Central memory CD8-positive, alpha-beta T cell (primary cell): ENCODE measurements around the gene DYRK1B.
A peak's percentile ranks its signal among the peaks of the same experiment; 100 is the strongest.
"Not testable (repeated sequence)": the region's sequence is repeated elsewhere in the genome, so short reads cannot be mapped to it uniquely, and the experiment has no call there.

Source experiments
- ATAC-seq: fragments of 150-1000 bp; cut with Tn5 transposase; replicated peaks from 2 replicates; pipeline ENCODE4 v1.10.0; 2022; ENCODE audit warnings: mild to moderate bottlenecking, moderate FRiP score, moderate number of reproducible peaks; ENCODE audit not compliant: poor library complexity, severe bottlenecking; ENCODE audit errors: extremely low read depth
- DNase-seq, 2 donors: peaks; one replicate each; pipeline ENCODE4 v3.0.0; 2021; ENCODE audit warnings: low spot score in 2 of 2
- H3K27ac Mint-ChIP-seq: one replicate; pipeline ENCODE4 v1.8.0; 2022; ENCODE audit warnings: low read depth, mild to moderate bottlenecking, moderate library complexity, mixed read lengths
- H3K27me3 Mint-ChIP-seq: one replicate; pipeline ENCODE4 v1.8.0; 2022; ENCODE audit warnings: mixed read lengths
- H3K36me3 Mint-ChIP-seq: one replicate; pipeline ENCODE4 v1.8.0; 2022; ENCODE audit warnings: mild to moderate bottlenecking, moderate library complexity, mixed read lengths; ENCODE audit not compliant: insufficient read depth
- H3K4me1 Mint-ChIP-seq: one replicate; pipeline ENCODE4 v1.8.0; 2022; ENCODE audit warnings: mixed read lengths
- H3K4me3 Mint-ChIP-seq: one replicate; pipeline ENCODE4 v1.8.0; 2022; ENCODE audit warnings: mild to moderate bottlenecking, moderate library complexity, mixed read lengths
- H3K9me3 Mint-ChIP-seq: one replicate; pipeline ENCODE4 v1.8.0; 2022; ENCODE audit warnings: mixed read lengths

Gene DYRK1B

DNA sequence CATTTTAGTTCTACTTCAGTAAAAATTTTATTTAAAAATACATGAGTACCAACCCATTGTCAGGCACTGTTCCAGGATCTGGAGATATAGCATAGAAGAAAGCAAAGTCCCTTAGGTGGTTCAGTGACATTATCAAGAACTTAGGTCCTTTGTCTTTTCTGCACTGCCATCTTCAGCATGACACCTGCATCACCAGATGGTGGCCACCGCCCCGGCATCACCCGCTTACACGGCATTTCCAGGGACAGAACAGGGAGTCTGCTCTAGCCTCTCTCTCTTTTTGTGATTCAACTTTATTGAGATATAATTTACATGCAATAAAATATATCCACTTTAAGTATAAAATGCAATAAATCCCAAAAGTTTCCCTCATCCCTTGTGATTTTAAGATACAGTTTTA lies 23.5 kb downstream of the DYRK1B start:
- H3K4me3 Mint-ChIP-seq = no peak overlapping the region
- H3K27ac Mint-ChIP-seq = no peak overlapping the region
- no peaks in the 10 kb centered on the region for H3K9me3 Mint-ChIP-seq
- no peaks in the 10 kb centered on the region for H3K4me1 Mint-ChIP-seq
- H3K36me3 Mint-ChIP-seq = no peaks in the 10 kb centered on the region
- peaks cover 9% of the 10 kb centered on the region for H3K27me3 Mint-ChIP-seq
- ATAC-seq = no peak
- DNase-seq = no peak

DNA sequence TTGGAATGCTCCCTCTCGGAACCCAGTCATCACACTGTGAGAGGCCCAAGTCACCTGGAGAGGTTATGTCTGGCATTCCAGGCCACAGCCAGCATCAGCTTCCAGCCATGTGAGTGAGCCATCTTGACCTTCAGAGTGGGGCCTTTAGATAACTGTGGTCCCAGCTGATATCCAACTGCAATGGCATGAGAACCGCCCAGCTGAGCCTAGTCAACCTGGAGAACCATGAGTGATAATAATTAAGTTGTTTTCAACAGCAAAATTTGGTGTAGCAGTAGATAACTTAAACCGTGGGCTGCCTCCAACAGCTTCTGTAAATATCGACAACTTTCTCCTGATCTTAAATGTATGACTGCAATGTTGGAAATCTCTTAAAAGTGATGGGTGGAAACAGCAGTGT lies 24.6 kb downstream of the DYRK1B start:
- no peak for ATAC-seq
- Mint-ChIP-seq H3K4me1 (no peaks in the 10 kb centered on the region), H3K9me3 (no peaks in the 10 kb centered on the region), H3K27me3 (peaks cover 14% of the 10 kb centered on the region), H3K4me3 (no peak overlapping the region), H3K27ac (no peak overlapping the region), H3K36me3 (no peaks in the 10 kb centered on the region)
- no peak for DNase-seq

DNA sequence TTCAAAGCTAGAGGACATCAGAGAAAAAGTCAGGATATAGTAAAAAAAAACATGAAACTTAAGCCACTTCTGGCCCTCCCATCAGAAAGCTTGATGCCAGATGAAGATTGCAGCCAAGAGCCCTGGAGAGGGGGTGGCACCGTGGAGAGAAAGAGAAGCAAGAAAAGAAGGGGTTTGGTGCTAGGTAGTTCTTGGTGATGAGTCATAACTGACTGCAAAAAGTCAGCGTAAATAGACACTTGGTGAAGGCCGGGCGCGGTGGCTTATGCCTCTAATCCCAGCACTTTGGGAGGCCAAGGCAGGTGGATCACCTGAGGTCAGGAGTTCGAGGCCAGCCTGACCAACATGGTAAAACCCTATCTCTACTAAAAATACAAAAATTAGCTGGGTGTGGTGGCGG lies 25.3 kb downstream of the DYRK1B start:
- not testable (repeated sequence) for H3K4me1 Mint-ChIP-seq, ATAC-seq, H3K27ac Mint-ChIP-seq, H3K4me3 Mint-ChIP-seq, DNase-seq, H3K9me3 Mint-ChIP-seq, H3K36me3 Mint-ChIP-seq
- H3K27me3 Mint-ChIP-seq = peaks cover 14% of the 10 kb centered on the region

DNA sequence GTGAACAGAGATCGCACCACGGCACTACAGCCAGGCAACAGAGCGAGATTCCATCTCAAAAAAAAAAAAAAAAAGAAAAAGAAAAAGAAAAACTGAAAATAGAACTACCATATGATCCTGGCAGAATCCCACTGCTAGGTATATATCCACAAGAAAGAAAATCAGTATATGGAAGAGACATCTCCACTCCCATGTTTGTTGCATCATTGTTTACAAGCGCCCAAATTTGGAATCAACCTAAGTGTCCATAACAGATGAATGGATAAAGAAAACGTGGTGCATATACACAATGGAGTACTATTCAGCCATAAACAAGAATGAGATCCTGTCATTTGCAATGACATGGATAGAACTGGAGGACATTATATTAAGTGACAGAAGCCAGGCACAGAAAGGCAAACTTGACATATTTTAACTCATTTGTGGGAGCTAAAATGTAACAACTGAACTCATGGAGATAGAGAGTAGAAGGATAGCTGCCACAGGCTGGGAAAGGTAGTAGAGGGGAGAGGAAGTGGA lies 26.1 kb downstream of the DYRK1B start:
- H3K27ac Mint-ChIP-seq = no peak overlapping the region

DNA sequence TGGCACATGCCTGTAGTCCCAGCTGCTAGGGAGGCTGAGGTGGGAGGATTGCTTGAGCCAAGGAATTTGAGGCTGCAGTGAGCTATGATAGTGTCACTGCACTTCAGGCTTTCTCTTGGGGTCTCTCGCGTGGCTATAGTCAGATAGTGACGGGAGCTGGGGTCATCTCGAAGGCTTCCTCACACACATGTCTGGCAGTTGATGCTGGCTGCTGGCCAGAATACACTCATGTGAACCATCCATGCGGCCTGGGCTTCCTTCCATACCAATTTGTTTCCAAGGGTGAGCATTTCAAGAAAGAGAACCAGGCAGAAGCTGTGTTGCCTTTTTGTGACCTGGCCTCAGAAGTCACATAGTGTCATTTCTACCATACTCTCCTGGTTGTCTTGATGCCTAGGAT lies 28.9 kb downstream of the DYRK1B start:
- Mint-ChIP-seq H3K27me3 (peaks cover 24% of the 10 kb centered on the region), H3K36me3 (no peaks in the 10 kb centered on the region), H3K4me1 (no peaks in the 10 kb centered on the region), H3K27ac (no peak overlapping the region), H3K9me3 (no peaks in the 10 kb centered on the region), H3K4me3 (no peak overlapping the region)
- ATAC-seq (no peak), DNase-seq (no peak)

More for the DNA sequence above, 26.1 kb downstream of the DYRK1B start:
- ATAC-seq = no peak
- DNase-seq = no peak
- Mint-ChIP-seq H3K36me3 (no peaks in the 10 kb centered on the region), H3K4me3 (no peak overlapping the region), H3K4me1 (no peaks in the 10 kb centered on the region), H3K27me3 (peaks cover 20% of the 10 kb centered on the region), H3K9me3 (no peaks in the 10 kb centered on the region)

DNA sequence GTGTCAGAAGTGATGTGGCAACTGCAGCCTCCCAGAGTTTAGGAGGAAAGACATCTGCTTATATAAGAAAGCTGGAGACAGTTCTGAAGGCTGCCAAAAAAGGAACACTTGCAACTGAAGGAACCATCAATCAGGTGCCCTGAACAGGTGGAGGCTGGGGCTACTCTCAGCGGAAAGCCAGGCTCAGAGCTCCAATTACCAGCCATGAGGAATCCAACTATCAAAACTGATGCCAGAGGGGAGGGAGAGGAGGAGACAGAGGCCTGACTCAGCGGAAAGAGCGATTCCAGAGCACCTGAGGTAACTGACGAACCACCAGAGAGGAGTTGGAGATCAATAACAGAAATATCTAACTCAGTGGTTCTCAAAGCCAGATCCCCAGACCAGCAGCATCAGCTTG lies 31.0 kb downstream of the DYRK1B start:
- H3K27ac Mint-ChIP-seq = no peak overlapping the region
- H3K4me3 Mint-ChIP-seq = no peak overlapping the region
- H3K36me3 Mint-ChIP-seq = peaks cover 1% of the 10 kb centered on the region
- peaks cover 24% of the 10 kb centered on the region for H3K27me3 Mint-ChIP-seq
- no peaks in the 10 kb centered on the region for H3K9me3 Mint-ChIP-seq
- no peaks in the 10 kb centered on the region for H3K4me1 Mint-ChIP-seq
- ATAC-seq (no peak), DNase-seq (no peak)

DNA sequence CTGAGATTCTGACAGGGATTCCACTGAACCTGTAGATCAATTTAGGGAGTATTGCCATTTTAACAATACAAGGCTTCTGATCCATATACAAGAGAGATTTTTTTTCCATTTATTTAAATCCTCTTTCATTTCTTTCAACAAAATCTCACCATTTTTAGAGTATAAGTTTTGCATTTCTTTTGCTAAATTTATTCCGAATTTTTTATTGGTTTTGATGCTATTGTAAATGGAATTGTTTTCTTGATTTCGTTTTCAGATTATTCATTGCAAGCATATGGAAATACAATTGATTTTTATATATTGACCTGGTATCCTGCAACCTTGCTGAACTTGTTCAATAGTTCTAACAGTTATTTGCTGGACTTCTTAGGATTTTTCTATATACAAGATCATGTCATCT lies 36.9 kb downstream of the DYRK1B start:
- no peaks in the 10 kb centered on the region for H3K9me3 Mint-ChIP-seq
- no peak overlapping the region for H3K4me3 Mint-ChIP-seq
- ATAC-seq = no peak

DNA sequence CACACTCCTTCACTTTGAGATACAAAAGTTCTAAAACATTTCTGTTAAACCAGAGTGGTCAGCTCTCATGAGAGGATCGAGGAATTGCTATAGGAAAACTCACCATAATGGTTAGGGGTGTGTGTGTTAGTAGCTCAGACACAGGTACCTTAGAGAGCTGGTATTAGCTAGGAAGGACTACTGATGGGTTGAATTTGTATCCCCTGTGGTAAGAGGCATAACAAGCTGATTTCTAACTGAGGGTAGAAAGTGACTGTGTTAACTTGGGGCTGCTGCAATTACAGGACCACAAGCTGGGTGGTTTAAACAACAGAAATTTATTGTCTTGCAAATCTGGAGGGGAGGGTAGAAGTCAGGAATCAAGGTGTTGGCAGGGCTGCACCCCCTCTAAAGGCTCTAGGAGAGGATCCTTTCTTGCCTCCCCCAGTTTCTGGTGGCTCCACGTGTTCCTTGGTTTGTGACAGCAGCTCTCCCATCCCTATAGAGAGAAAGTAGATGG lies 37.9 kb downstream of the DYRK1B start:
- Mint-ChIP-seq H3K27me3 (no peaks in the 10 kb centered on the region), H3K27ac (no peak overlapping the region), H3K9me3 (no peaks in the 10 kb centered on the region), H3K4me3 (no peak overlapping the region), H3K36me3 (peaks cover 2% of the 10 kb centered on the region), H3K4me1 (peaks cover 6% of the 10 kb centered on the region)
- DNase-seq (no peak), ATAC-seq (no peak)

More for the DNA sequence above, 36.9 kb downstream of the DYRK1B start:
- Mint-ChIP-seq H3K27me3 (no peaks in the 10 kb centered on the region), H3K27ac (no peak overlapping the region), H3K4me1 (peaks cover 6% of the 10 kb centered on the region), H3K36me3 (peaks cover 2% of the 10 kb centered on the region)
- DNase-seq = no peak

DNA sequence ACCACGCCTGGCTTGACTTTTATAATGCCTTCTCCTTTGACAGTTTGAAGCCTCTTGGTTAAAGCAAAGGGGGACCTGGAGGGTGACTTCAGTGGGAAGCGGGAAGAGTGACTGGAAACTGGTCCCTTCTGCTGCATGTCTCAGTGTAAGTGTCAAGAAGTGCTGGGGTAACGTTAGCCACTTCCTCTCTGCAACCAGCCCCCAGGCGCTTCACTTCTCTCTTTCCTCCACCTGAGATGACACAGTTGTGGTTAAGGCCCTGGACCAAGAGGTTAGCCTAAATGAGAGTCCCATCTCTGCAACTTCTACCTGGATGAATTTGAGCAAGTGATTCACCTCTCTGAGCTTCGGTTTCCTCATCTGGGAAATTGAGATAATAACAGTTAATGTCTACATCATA lies 39.0 kb downstream of the DYRK1B start:
- Mint-ChIP-seq H3K36me3 (peaks cover 2% of the 10 kb centered on the region), H3K27ac (no peak overlapping the region), H3K9me3 (no peaks in the 10 kb centered on the region), H3K4me3 (no peak overlapping the region), H3K4me1 (peaks cover 6% of the 10 kb centered on the region), H3K27me3 (no peaks in the 10 kb centered on the region)
- ATAC-seq (no peak), DNase-seq (no peak)

DNA sequence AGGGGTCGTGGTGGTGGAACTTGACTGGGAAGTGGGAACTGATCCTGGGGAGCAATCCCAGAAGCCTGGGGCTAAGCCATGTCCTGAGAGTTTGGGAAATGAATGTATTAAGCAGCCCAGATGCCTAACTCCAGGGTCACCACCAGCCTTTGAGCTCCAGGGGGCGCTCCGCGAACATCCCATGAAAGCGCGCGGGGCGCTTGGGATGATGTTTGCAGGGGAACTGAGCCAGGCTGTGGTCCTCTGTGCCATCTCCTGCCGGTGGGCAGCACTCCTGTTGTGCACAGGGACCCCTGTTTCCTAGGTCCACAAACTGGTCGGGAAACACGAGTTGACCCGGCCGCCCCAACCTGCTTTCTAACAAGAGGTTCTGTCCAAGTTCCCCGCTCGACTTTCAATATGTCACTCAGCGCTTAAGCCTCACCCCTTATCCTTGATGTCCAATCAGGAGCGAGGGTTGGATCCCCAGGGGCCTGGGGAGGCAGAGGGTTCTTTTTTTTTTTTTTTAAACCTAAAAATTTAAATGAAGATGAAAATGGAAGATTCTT lies 40.9 kb downstream of the DYRK1B start:
- Mint-ChIP-seq H3K27ac (no peak overlapping the region), H3K27me3 (peaks cover 13% of the 10 kb centered on the region), H3K9me3 (peaks cover 3% of the 10 kb centered on the region), H3K4me1 (peaks cover 6% of the 10 kb centered on the region), H3K36me3 (peaks cover 1% of the 10 kb centered on the region), H3K4me3 (peak overlapping the region; percentile 72)
- DNase-seq = peak; percentile 61 to 73
- peak; percentile 92 for ATAC-seq

DNA sequence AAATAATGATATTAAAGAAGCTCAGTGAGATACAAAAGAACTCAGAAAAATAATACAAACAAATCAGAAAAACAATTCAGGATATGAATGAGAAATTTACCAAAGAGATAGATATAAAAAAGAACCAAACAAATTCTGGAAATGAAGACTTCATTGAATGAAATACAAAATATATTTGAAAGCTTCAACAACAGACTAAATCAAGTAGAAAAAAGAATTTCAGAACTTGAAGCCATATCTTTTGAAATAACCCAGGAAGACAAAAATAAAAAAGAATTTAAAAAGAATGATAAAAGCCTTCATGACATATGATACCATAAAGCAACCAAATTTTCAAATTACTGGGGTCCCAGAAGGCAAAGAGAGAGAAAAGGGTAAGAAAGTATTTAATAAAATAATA lies 45.7 kb downstream of the DYRK1B start:
- no peak overlapping the region for H3K27ac Mint-ChIP-seq
- peaks cover 46% of the 10 kb centered on the region for H3K27me3 Mint-ChIP-seq
- DNase-seq (no peak), ATAC-seq (no peak)
- no peaks in the 10 kb centered on the region for H3K4me1 Mint-ChIP-seq
- H3K4me3 Mint-ChIP-seq = no peak overlapping the region
- H3K9me3 Mint-ChIP-seq = peaks cover 7% of the 10 kb centered on the region
- H3K36me3 Mint-ChIP-seq = peaks cover 2% of the 10 kb centered on the region

DNA sequence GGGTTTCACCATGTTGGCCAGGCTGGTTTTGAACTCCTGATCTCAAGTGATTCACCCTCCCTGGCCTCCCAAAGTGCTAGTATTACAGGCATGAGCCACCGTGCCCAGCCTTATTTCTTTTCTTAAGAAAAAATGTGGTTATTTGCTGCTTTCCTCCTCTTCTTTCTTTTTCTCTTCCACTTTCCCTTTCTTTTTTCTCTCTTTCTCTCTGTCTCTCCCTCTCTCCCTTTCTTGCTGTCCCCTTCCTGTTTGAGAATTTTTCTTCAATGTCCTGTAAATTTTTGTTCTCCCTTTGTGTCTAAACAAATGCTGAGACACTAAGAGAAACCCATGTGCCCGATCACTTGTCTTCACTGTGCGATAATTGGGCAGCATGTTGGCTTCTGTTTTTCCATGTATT lies 53.1 kb downstream of the DYRK1B start:
- no peak overlapping the region for H3K27ac Mint-ChIP-seq
- peaks cover 2% of the 10 kb centered on the region for H3K36me3 Mint-ChIP-seq
- no peak for ATAC-seq
- H3K4me1 Mint-ChIP-seq = no peaks in the 10 kb centered on the region
- no peak for DNase-seq
- H3K27me3 Mint-ChIP-seq = peaks cover 55% of the 10 kb centered on the region
- H3K9me3 Mint-ChIP-seq = no peaks in the 10 kb centered on the region
- no peak overlapping the region for H3K4me3 Mint-ChIP-seq

DNA sequence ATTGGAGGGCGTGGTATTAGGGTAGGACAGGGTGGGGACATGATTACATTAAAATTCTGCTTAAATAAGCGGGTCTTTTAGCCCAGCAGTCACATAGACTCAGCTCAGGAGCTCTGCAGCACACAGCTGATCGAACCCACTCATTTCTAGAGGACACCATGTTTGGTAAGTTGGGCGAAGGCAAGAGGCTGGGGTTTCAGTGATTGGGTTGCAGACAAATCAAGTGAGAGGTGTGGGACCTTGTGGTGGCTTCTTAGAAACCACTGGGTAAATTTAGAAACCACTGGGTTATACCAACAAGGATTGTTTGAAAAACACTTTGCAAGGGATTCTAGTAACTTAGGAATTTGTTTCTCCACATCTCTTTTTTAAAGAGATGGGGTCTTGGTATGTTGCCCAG lies 55.2 kb downstream of the DYRK1B start, which contains the start of gene LEUTX:
LEUTX (plus strand) TSS at position 92 of the 400 bp plus-strand sequence; CDS start at position 159, 67 bp downstream.
- H3K27ac Mint-ChIP-seq = no peak within 1 kb of the TSS
- DNase-seq (no peak), ATAC-seq (no peak)
- H3K4me1 Mint-ChIP-seq = no peaks in the 10 kb centered on the region
- H3K4me3 Mint-ChIP-seq = no peak within 1 kb of the TSS
- H3K9me3 Mint-ChIP-seq = no peaks in the 10 kb centered on the region
- no peaks in the 10 kb centered on the region for H3K36me3 Mint-ChIP-seq
- H3K27me3 Mint-ChIP-seq = peaks cover 33% of the 10 kb centered on the region
